Fibroblast of peridontal ligament (primary cell): ENCODE measurements around the gene PDE4D.
"Not testable (repeated sequence)": the region's sequence is repeated elsewhere in the genome, so short reads cannot be mapped to it uniquely, and the experiment has no call there.

Experiments used
- DNase-seq: peaks from one replicate; pipeline ENCODE4 v3.0.0-alpha.2; 2010; ENCODE audit errors: extremely low read depth

Gene PDE4D

GRCh38 chr5:59799668-59800346, 93.7 kb downstream of the PDE4D start:
- peak; percentile 79 for DNase-seq

GRCh38 chr5:59798862-59799667, 94.5 kb downstream of the PDE4D start:
- DNase-seq = peak; percentile 35

- DNase-seq = no peak
These were observed 98.4 kb downstream of the PDE4D start for GRCh38 chr5:59795141-59795540.

- peak; percentile 80 for DNase-seq
These were observed 100.4 kb downstream of the PDE4D start for GRCh38 chr5:59792983-59793585.

- DNase-seq = no peak
These were observed 101.9 kb downstream of the PDE4D start for GRCh38 chr5:59791617-59792016.

- no peak for DNase-seq
These were observed 102.6 kb downstream of the PDE4D start for GRCh38 chr5:59790776-59791475.

- no peak for DNase-seq
These were observed 103.2 kb downstream of the PDE4D start for GRCh38 chr5:59790376-59790775.

- DNase-seq = no peak
These were observed 103.6 kb downstream of the PDE4D start for GRCh38 chr5:59789894-59790293.

GRCh38 chr5:59789197-59789596, 104.3 kb downstream of the PDE4D start:
- DNase-seq = no peak

- peak; percentile 39 for DNase-seq
These were observed 107.2 kb downstream of the PDE4D start for GRCh38 chr5:59786334-59786805.

- DNase-seq = no peak
These were observed 107.7 kb downstream of the PDE4D start for GRCh38 chr5:59785676-59786333.

GRCh38 chr5:59784708-59785107, 108.8 kb downstream of the PDE4D start:
- DNase-seq = not testable (repeated sequence)

GRCh38 chr5:59783264-59783663, 110.3 kb downstream of the PDE4D start:
- DNase-seq = no peak

GRCh38 chr5:59782856-59783255, 110.7 kb downstream of the PDE4D start:
- no peak for DNase-seq

GRCh38 chr5:59779453-59779852, 114.1 kb downstream of the PDE4D start:
- DNase-seq = no peak

- DNase-seq = no peak
These were observed 116.5 kb downstream of the PDE4D start for GRCh38 chr5:59777028-59777427.

GRCh38 chr5:59773294-59773693, 120.2 kb downstream of the PDE4D start:
- no peak for DNase-seq

- no peak for DNase-seq
These were observed 120.8 kb downstream of the PDE4D start for GRCh38 chr5:59772757-59773156.

GRCh38 chr5:59772206-59772605, 121.3 kb downstream of the PDE4D start:
- DNase-seq = no peak

GRCh38 chr5:59770953-59771352, 122.6 kb downstream of the PDE4D start:
- no peak for DNase-seq

GRCh38 chr5:59769832-59770231, 123.7 kb downstream of the PDE4D start:
- DNase-seq = no peak

GRCh38 chr5:59769041-59769360, 124.5 kb downstream of the PDE4D start:
- peak; percentile 23 for DNase-seq
